WTC11 (cell line): ENCODE results near the gene SELENOP. TPM values are rescaled to one million over a fixed set of nuclear protein-coding genes. Genes with fewer than 3 reads are reported as not detected.

Experiments
- ATAC-seq: fragments of 200-7000 bp; cut with Tn5 transposase; 2 replicates; pipeline ENCODE4 v1.10.0; 2021; ENCODE audit warnings: mild to moderate bottlenecking, moderate library complexity
- CTCF ChIA-PET: fragments of 300-600 bp; sonication (Branson Sonifier 250); formaldehyde crosslinking; loops from one replicate; lab custom pipeline; 2021; ENCODE audit warnings: antibody characterized with exemption; lab: Charles Lee
- POLR2A ChIA-PET: fragments of 350-600 bp; sonication (Branson Sonifier 250); formaldehyde crosslinking; loops from one replicate; lab custom pipeline; 2021; ENCODE audit warnings: antibody characterized with exemption; lab: Charles Lee
- DNase-seq: peaks from one replicate; pipeline ENCODE4 v3.0.0; 2021; ENCODE audit warnings: low spot score
- H3K27ac Mint-ChIP-seq: 2 replicates; pipeline ENCODE4 v1.8.0; 2021; ENCODE audit warnings: mixed read lengths
- H3K27me3 Mint-ChIP-seq: 2 replicates; pipeline ENCODE4 v1.8.0; 2021; ENCODE audit warnings: low read depth, mild to moderate bottlenecking, moderate library complexity, mixed read lengths
- H3K36me3 Mint-ChIP-seq: 2 replicates; pipeline ENCODE4 v1.8.0; 2021; ENCODE audit warnings: mixed read lengths
- H3K4me1 Mint-ChIP-seq: 2 replicates; pipeline ENCODE4 v1.8.0; 2022; ENCODE audit warnings: mixed read lengths
- H3K4me3 Mint-ChIP-seq: 2 replicates; pipeline ENCODE4 v1.8.0; 2021; ENCODE audit warnings: mild to moderate bottlenecking, moderate library complexity, mixed read lengths
- H3K9me3 Mint-ChIP-seq: 2 replicates; pipeline ENCODE4 v1.8.0; 2021; ENCODE audit warnings: mixed read lengths
- ATF1 ChIP-seq: sonication (generic); formaldehyde crosslinking; IDR thresholded peaks from 2 replicates; pipeline ENCODE4 v1.8.1; 2023; ENCODE audit warnings: mild to moderate bottlenecking, moderate library complexity, missing genetic modification reagents
- CBFB ChIP-seq: sonication (generic); formaldehyde crosslinking; IDR thresholded peaks from 2 replicates; pipeline ENCODE4 v1.8.1; 2022; ENCODE audit warnings: mild to moderate bottlenecking, low read depth, missing genetic modification reagents
- ETV6 ChIP-seq: sonication (generic); formaldehyde crosslinking; IDR thresholded peaks from 2 replicates; pipeline ENCODE4 v1.8.1; 2022; ENCODE audit warnings: mild to moderate bottlenecking, missing genetic modification reagents
- NFYB ChIP-seq: sonication (generic); formaldehyde crosslinking; conservative IDR thresholded peaks from 2 replicates; pipeline ENCODE4 v1.8.0; 2022; ENCODE audit warnings: low read depth, missing genetic modification reagents
- PRDM15 ChIP-seq: sonication (generic); formaldehyde crosslinking; IDR thresholded peaks from 2 replicates; pipeline ENCODE4 v1.8.0; 2022; ENCODE audit warnings: missing genetic modification reagents
- SOX15 ChIP-seq: fragments of 250-450 bp; sonication (Bioruptor Pico); IDR thresholded peaks from 2 replicates; pipeline ENCODE4 v1.9.0; 2021; ENCODE audit warnings: mild to moderate bottlenecking
- ZNF219 ChIP-seq: sonication (generic); formaldehyde crosslinking; IDR thresholded peaks from 2 replicates; pipeline ENCODE4 v1.8.0; 2023; ENCODE audit warnings: missing genetic modification reagents, mild to moderate bottlenecking, borderline replicate concordance
- ZNF396 ChIP-seq: fragments of 250-450 bp; sonication (Bioruptor Pico); IDR thresholded peaks from 2 replicates; pipeline ENCODE4 v1.8.0; 2021; ENCODE audit warnings: mild to moderate bottlenecking, moderate library complexity, borderline replicate concordance
- ZNF423 ChIP-seq: fragments of 250-450 bp; sonication (Bioruptor Pico); IDR thresholded peaks from 2 replicates; pipeline ENCODE4 v2.1.2; 2022; ENCODE audit warnings: mild to moderate bottlenecking, moderate library complexity
- ZNF532 ChIP-seq: fragments of 250-450 bp; sonication (Bioruptor Pico); IDR thresholded peaks from 2 replicates; pipeline ENCODE4 v1.9.0; 2021; ENCODE audit warnings: mild to moderate bottlenecking, borderline replicate concordance
- total RNA-seq: library from RNA; stranded (reverse); gene quantifications from 3 replicates; pipeline ENCODE4 v1.2.3, GENCODE V29; 2021
- TF ChIP-seq, protein P1 (sequence below): fragments of 250-450 bp; sonication (Bioruptor Pico); IDR thresholded peaks from 2 replicates; pipeline ENCODE4 v2.1.2; 2022; ENCODE audit warnings: mild to moderate bottlenecking, moderate library complexity
- TF ChIP-seq, protein P2 (sequence below): sonication (generic); formaldehyde crosslinking; IDR thresholded peaks from 2 replicates; pipeline ENCODE4 v1.8.1; 2023; ENCODE audit warnings: mild to moderate bottlenecking, missing genetic modification reagents, moderate library complexity
- TF ChIP-seq, protein P3 (sequence below): sonication (generic); formaldehyde crosslinking; IDR thresholded peaks from 2 replicates; pipeline ENCODE4 v1.8.0; 2022; ENCODE audit warnings: mild to moderate bottlenecking, missing genetic modification reagents
- TF ChIP-seq, protein P4 (sequence below): sonication (generic); formaldehyde crosslinking; IDR thresholded peaks from 2 replicates; pipeline ENCODE4 v1.8.0; 2023; ENCODE audit warnings: mild to moderate bottlenecking, missing genetic modification reagents

The SELENOP gene
- total RNA-seq, 1 experiment from 2014 or later, result 13.2 TPM

GRCh38 chr5:42779083-42779482, 32.6 kb downstream of the SELENOP start:
- peaks cover 7% of the 10 kb centered on the region for H3K36me3 Mint-ChIP-seq
- 0 out of 2 replicates have a peak, but pooled peaks cover under 1% of the 10 kb centered on the region for H3K9me3 Mint-ChIP-seq
- ATAC-seq, result no peak
- CTCF ChIA-PET, result no interaction called here
- TF ChIP-seq, protein P1, sequence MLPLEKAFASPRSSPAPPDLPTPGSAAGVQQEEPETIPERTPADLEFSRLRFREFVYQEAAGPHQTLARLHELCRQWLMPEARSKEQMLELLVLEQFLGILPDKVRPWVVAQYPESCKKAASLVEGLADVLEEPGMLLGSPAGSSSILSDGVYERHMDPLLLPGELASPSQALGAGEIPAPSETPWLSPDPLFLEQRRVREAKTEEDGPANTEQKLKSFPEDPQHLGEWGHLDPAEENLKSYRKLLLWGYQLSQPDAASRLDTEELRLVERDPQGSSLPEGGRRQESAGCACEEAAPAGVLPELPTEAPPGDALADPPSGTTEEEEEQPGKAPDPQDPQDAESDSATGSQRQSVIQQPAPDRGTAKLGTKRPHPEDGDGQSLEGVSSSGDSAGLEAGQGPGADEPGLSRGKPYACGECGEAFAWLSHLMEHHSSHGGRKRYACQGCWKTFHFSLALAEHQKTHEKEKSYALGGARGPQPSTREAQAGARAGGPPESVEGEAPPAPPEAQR, result no peak
- TF ChIP-seq ZNF532 (CRISPR knock-in tag), result no peak
- TF ChIP-seq ATF1, result no peak
- TF ChIP-seq ZNF423 (CRISPR knock-in tag), result no peak
- TF ChIP-seq ETV6 (CRISPR knock-in tag), result no peak
- TF ChIP-seq ZNF396 (CRISPR knock-in tag), result no peak
- no peak for TF ChIP-seq SOX15 (CRISPR knock-in tag)
- TF ChIP-seq ZNF219, result no peak
- no peak for TF ChIP-seq NFYB (CRISPR knock-in tag)
- TF ChIP-seq, protein P2, sequence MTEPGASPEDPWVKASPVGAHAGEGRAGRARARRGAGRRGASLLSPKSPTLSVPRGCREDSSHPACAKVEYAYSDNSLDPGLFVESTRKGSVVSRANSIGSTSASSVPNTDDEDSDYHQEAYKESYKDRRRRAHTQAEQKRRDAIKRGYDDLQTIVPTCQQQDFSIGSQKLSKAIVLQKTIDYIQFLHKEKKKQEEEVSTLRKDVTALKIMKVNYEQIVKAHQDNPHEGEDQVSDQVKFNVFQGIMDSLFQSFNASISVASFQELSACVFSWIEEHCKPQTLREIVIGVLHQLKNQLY (CRISPR knock-in tag), result no peak
- TF ChIP-seq PRDM15 (CRISPR knock-in tag), result no peak
- TF ChIP-seq, protein P3, sequence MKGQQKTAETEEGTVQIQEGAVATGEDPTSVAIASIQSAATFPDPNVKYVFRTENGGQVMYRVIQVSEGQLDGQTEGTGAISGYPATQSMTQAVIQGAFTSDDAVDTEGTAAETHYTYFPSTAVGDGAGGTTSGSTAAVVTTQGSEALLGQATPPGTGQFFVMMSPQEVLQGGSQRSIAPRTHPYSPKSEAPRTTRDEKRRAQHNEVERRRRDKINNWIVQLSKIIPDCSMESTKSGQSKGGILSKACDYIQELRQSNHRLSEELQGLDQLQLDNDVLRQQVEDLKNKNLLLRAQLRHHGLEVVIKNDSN, result no peak
- TF ChIP-seq CBFB, result no peak
- TF ChIP-seq, all 79 proteins: peak for 0
- no peak for DNase-seq
- Mint-ChIP-seq H3K27ac (no peak overlapping the region), H3K4me1 (peaks cover 20% of the 10 kb centered on the region), H3K4me3 (no peak overlapping the region), H3K27me3 (no peaks in the 10 kb centered on the region)
- POLR2A ChIA-PET, result no interaction called here

DNA sequence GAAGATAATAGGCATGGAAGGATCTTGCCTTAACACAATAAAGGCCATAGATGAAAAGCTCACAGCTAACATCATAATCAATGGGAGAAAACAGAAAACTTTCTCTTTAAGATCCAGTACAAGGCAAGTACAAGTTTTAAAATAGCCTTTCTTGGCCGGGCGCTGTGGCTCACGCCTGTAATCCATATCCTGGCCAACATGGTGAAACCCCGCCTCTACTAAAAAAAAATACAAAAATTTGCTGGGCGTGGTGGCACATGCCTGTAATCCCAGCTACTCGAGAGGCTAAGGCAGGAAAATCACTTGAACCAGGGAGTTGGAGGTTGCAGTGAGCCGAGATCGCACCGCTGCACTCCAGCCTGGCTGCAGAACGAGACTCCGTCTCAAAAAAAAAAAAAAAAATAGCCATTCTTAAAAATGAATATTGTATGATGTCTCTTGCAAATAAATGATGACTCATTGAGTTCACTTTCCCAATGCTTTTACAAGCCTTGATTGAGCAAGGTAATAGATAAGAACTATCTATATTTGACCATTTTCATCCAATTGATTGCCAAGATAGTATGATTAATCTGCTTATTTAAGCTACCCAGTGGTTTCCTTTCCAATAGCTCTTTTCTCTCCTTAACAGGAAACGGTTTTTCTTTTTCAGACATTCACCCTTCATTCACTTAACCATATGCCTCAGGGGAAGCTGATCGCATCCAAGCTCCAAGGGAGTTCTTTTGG, 39.3 kb downstream of the SELENOP start:
- no peak overlapping the region; the same call in 1 of the 2 replicates for H3K27ac Mint-ChIP-seq
- POLR2A ChIA-PET, result no interaction called here
- TF ChIP-seq CBFB (no peak), ATF1 (no peak), ZNF423 (CRISPR knock-in tag) (no peak)
- TF ChIP-seq, protein P1, result no peak
- TF ChIP-seq, protein P4, sequence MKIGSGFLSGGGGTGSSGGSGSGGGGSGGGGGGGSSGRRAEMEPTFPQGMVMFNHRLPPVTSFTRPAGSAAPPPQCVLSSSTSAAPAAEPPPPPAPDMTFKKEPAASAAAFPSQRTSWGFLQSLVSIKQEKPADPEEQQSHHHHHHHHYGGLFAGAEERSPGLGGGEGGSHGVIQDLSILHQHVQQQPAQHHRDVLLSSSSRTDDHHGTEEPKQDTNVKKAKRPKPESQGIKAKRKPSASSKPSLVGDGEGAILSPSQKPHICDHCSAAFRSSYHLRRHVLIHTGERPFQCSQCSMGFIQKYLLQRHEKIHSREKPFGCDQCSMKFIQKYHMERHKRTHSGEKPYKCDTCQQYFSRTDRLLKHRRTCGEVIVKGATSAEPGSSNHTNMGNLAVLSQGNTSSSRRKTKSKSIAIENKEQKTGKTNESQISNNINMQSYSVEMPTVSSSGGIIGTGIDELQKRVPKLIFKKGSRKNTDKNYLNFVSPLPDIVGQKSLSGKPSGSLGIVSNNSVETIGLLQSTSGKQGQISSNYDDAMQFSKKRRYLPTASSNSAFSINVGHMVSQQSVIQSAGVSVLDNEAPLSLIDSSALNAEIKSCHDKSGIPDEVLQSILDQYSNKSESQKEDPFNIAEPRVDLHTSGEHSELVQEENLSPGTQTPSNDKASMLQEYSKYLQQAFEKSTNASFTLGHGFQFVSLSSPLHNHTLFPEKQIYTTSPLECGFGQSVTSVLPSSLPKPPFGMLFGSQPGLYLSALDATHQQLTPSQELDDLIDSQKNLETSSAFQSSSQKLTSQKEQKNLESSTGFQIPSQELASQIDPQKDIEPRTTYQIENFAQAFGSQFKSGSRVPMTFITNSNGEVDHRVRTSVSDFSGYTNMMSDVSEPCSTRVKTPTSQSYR, result no peak
- TF ChIP-seq, all 79 proteins: peak for 0
- ATAC-seq (no peak), DNase-seq (no peak)
- CTCF ChIA-PET, result interaction anchor here (0.7 to 2.1 kb wide), 3 partner anchors 27 to 189 kb away, joined by 3 to 7 read pairs (median 4); no protein-coding TSS in a partner anchor
- Mint-ChIP-seq H3K36me3 (peaks cover 7% of the 10 kb centered on the region; the same call in 1 of the 2 replicates), H3K27me3 (no peaks in the 10 kb centered on the region), H3K9me3 (no peaks in the 10 kb centered on the region), H3K4me3 (no peak overlapping the region), H3K4me1 (no peaks in the 10 kb centered on the region)
